Ramos (cell line): ENCODE measurements around the gene LEMD2.
"Not testable (repeated sequence)": the region's sequence is repeated elsewhere in the genome, so short reads cannot be mapped to it uniquely, and the experiment has no call there.

Source experiments
- in situ Hi-C: fragments of 300-500 bp; cut with MboI; formaldehyde crosslinking; loops from one replicate; pipeline ENCODE4 v1.14.3; 2022; ENCODE audit warnings: low sequenced_read_pairs; ENCODE audit not compliant: unreplicated experiment

LEMD2 gene

DNA sequence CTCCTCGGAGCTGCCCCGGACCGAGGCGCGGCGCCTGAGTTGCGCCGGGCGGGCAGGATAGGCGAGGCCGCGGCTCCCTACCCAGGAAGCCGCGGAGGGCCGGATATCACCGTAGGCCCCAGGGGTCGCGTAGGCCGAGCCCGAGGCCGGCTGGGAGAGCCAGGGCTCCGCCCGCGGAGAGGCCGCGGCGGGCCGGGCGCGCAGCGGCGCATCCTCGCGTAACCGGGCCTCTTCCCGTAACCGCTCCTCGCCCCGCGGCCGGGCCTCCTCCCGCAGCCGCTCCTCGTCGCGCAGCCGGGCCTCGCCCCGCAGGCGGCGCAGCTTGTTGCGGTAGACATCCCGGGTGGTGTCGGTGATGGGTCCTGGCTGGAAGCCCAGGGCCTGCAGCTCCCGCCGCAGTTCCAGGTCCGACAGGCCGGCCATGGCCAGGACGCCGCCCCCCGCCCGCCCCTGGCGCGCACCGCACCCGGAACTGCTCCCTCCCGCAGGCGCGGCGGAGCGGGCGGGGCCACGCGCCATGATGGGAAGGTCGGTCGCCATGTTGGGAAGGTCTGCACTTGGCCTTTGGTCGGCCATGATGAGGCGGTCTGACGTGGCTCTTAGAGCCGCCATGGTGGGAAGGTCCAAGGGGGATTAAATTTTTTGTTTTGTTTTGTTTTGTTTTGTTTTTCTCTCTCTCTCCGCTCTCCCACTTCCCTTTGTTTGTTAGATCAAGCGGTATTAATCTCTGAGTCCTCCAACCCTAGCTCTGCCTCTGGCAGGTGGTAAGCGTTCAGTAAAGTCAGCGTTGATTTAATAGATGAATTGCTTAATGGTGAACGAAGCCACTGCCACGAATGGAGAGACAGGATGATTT lies at the start of gene LEMD2:
Gene LEMD2 (minus strand): TSS at position 437 of the 856 bp plus-strand sequence. CDS start 14 bp downstream, at position 423.
- in situ Hi-C loops = no loop called here

DNA sequence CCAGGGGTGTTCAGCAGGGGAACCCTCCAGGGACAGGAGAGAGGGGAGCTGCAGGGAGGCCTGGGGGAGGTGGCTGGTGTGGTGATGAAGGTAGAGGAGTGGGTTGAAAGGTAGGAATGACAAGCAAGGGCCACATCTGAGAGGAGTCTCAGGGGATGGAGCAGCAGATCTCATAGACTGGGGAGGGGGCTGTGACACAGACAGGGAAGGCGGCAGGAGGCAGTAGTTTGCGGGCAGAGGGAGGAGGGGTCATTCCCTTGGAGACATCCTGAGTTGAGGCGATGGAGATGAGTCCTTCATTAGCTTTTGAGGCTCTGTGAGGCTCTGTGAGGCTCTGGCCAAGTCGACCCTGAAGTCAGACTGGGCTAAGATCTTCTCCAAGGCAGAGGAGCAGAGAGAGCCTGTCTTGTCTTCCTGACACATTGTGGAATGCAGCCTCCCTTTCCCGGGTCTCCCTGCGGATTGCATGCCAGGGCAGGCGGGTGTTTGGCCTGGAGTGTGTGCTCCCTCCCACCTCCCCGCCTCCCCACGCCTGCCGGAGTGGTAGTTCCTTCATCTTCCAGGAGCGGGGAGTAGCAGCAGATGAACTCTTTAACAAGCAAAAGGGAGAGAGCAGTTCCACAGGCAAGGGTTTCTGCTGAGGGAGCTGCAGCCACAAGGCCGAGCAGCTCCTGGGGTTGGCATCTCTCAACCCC lies 49.2 kb upstream of the LEMD2 start:
- in situ Hi-C loops = no loop called here

DNA sequence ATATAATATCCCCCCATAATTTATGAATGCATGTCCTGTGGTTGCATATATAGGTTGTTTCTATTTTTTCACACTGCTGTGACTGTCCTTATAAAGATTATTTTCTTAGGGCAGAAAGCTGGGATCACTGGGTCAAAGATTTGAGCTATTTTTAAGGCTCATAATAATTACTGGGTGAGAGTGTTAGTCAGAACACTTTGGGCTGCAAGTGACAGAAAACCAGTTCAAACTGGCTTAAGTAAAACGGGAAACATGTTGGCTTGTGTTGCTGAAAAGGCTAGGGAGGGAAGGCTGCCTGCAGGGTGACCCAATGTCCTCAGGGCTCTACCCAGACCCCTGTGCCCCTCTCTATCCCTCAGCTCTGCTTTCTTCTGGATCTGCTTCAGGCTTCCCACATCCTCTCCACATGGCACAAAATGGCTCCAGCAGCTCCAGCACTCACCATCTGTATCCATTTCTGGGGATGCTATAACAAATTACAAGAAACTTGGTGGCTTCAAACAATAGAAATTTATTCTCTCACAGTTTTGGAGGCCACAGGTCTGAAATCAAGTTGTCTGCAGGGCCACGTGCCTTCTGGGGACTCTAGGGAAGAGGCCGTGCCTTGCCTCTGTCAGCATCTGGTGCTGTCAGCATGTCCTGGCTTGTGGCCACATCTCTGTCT lies 48.0 kb upstream of the LEMD2 start:
- in situ Hi-C loops = no loop called here

DNA sequence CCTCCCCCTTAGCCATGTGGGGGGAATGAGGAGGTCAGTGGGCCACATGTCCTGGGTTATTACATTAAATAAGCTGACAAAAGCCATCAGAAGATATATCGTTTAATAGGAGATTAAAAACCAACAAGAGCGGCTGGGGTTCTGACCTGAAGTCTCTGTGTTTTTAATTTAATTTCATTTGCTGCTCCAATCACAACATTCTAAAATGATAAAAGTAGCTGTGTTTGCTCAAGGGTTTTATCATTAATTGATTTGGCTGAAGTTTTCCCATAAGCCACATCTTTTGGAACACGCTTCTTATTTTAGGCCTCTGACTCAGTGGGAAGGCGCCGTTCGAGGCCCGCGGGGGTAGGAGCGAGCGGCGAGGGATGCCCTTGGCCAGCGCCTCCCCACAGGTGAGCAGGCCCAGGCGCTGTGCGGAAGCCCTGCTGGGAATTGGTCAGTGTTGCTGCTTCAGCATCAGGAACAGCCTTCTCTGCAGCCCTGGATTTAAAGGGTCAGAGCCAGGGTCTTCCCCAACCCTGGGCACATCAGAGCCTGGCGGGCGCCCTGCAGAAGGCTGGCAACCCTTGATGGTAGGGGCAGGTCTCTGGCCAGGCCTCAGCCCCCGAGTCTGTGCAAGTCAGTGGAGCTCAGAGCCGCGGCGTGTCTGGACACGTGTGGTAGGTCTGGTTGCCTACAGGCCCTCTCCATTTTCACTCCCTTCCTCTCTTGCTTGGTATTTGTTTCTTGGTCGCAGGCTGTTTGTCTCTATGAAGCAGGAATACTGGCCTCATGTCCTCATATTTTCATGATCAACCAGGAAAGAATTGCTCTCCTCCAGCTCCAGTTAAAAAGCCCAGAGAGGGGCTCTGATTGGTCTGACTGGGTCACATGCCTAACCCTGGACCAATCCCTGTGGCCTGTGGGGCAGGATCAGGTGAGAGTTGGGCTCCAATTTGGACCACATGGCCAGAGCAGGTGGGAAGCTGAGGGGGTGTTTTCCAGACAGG lies 45.8 kb upstream of the LEMD2 start:
- in situ Hi-C loops = no loop called here

DNA sequence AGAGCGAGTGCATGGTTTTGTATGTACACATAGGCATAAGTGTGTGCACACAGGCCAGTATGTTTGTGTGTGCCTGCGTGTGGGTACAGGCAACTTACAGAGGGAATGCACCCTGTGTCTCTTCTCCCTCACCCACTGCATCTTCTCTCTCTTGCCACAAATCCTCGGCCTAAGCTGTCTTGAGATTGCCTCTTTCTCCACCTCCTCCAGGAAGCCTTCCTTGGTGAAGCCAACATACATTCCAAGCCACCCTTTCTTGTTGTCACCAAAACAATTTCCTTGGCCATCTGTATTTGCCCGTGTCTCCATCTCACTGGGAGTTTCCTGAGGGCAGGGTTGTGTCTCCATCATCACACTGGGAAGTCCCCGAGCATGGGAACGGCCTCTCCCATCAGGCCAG lies 44.7 kb upstream of the LEMD2 start:
- in situ Hi-C loops = no loop called here

DNA sequence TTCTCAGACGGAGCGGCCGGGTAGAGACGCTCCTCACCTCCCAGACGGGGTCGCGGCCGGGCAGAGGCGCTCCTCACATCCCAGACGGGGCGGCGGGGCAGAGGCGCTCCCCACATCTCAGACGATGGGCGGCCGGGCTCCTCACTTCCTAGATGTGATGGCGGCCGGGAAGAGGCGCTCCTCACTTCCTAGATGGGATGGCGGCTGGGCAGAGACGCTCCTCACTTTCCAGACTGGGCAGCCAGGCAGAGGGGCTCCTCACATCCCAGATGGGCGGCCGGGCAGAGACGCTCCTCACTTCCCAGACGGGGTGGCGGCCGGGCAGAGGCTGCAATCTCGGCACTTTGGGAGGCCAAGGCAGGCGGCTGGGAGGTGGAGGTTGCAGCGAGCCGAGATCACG lies 43.9 kb upstream of the LEMD2 start:
- in situ Hi-C loops = not testable (repeated sequence)

DNA sequence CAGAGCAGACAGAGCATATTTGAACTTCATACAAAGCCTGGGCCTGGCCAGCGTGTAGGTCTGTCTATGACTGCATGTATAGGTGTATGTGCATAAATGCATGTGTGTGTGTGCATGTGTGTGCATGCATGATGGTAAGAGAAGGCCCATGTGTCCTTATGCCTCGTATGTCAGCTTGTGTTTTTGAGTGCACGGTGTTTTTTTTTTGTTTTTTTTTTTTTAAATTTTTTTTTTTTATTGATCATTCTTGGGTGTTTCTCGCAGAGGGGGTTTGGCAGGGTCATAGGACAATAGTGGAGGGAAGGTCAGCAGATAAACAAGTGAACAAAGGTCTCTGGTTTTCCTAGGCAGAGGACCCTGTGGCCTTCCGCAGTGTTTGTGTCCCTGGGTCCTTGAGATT lies 42.8 kb upstream of the LEMD2 start:
- in situ Hi-C loops = not testable (repeated sequence)

DNA sequence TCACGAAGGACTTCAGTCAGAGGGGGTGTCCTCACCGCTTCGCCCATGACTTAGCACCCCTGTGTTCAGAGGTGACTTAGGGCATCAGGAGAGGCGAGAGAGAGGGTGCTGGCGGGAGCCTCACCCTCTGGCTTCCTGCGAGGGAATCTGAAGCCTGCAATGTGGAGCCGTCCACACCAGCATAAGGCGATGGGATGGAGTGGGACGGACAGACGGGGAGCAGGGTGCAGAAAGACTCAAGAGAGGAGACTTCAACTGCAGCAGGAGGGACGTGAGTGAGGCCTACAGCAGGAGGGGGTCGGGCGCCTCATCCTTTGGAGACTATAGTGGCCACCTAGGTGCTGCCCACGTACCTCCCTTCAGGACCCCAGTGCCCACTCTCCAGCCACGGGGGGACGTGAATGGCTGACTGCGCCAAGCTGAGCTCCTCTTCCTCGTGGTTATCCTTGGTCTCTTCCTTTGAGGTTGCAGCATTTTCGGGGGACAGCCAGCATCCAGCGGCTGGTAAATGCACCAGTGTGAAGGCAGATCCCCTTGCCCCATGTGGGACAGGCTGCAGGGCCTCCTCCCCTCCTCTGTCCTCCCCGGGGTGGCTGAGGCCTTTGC lies 41.8 kb upstream of the LEMD2 start:
- in situ Hi-C loops = no loop called here

DNA sequence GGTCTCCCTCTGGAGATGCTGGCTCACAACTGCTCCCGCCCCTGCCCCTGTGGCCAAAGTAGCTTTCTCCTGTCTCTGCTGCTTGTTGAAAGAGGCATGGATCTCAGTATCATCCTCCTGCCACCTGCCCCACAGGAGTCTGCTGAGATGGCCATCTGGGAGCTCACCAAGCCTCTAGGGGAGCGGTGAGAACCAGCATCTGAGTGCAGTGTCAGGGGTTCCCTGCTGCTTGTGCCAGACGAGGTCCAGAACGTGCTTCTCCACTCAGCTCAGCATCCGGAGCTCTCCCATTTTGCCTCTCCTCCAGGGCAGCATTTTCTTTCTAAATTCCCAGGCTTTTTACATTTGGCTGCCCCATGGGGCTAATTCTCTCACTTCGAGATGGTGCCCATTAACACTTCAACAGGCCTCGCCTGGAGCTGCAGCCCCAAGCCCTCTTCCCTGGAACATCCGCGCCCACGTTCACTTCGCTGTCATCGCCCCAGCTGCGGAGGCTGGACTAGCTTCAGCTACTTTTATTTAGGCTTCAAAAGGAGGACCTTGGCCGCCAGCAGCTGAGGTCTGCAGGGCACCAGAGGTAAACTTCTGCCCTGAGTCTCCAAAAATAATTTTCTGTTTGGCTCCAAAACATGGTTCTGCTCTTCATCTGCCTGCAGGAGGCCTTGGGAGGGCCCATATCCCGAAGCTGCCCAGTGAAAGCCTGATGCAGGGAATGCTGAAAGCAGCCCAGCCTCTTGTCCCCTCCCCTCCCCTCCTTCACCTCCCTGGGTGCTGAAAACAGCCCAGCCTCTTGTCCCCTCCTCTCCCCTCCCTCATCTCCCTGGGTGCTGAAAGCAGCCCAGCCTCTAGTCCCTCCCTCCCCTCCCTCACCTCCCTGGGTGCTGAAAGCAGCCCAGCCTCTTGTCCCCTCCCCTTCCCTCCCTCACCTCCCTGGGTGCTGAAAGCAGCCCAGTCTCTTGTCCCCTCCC lies 40.1 kb upstream of the LEMD2 start:
- in situ Hi-C loops = no loop called here

DNA sequence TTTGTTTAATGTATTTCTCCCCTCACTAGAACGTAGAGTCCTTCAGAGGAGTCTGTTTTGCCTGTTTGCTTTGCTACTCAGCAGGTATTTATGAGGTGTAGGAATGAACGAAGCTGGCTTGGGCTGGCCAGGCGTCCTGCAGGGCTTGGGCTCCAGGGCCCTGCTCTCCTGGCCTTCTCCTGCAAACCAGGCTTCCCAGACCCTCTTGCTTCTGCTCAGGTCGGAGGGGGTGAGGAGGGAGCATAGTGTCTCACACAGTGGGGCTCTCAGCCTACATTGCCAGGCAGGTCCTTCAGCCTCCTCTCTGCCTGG lies 39.5 kb upstream of the LEMD2 start:
- in situ Hi-C loops = no loop called here

DNA sequence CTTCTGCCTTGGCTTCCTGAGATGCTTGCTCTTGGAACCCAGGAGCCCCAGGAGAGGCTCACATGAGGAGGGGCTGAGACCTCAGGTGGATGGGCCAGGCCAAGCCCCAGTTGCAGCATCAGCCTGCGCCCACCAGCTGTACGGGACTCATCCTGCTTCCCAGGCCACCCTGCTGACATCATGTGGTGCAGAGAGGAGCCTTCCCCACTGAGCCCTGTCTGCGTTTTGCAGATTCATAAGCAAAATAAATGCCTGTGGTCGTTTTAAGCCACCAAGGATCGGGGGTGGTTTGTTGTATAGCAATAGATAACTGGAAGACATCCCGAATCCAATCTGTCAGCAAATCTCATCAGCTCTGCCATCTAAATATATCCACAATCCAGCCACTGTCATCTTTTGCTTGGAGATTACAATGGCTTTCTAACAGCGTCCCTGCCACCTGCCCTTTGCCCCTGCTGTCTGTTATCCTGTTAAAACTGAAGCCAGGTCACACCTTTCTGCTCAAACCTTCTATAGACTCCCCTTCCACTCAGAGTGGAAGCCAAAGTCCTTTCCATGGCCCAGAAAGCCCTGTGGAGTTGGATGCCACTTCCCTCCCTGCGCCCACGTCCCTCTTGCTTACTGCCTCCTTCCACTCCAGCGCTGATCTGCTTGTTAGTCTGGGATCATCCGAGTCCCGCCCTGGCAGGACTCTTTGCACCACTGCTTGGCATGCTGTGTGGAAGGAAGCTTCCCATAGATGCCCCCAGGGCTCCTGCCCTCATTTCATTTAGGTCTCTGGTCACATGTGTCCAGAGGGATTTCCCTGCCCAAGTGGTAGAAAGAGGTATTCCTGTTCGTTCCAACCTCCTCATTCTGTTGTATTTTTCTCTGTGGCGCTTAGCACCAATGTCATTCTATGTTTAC lies 38.9 kb upstream of the LEMD2 start:
- in situ Hi-C loops = no loop called here

DNA sequence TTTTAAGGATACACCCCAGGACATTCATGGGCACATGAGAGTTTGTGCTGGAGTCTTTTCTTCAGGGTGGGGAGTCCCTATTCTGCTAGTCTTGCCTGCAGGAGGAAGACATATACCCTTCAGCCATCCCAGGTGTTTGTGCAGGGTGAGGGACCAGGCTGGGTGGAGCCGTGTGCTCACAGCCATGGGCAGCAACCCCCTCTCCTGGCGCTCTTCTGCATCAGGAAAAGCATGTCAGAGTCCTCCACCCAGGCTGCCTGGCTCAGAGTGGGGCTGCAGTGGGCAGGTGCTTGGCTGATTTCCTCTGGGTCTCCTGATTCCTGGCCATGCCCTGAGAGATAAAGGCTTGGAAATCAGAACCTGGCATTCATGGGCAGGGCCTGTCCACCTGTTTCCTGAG lies 37.6 kb upstream of the LEMD2 start:
- in situ Hi-C loops = no loop called here

DNA sequence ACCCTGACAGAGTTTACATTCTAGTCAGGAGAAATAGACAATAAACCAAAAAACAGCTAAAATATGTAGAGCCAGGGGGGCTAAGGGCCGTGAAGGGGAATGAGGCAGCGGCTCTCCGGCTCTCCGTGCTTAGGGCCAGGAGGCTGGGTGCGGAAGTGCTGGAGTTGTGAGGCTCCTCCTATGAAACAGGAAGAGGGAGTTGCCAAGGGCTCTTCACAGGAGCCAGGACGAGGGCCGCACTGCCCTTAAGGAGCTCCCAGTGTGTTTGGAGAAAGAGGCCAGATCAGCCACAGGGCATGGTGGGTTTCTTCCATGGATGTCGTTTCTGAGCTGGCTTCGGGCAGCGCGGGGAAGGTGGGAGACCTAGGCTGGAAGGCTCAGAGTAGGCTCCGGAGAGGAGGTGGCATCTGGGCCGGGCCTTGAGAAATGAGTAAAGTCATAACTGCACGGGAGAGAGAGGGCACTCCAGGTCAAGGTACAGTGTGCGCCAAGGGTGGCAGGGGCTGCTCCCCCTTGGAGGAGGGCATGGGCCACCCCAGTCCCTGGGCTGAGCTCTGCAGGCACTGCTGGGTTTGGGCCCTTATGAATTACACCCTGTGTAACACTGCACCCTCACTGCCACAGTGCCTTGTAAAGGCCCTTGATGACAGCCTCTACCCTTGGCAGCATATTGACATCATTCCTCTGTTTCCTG lies 35.7 kb upstream of the LEMD2 start:
- in situ Hi-C loops = no loop called here

DNA sequence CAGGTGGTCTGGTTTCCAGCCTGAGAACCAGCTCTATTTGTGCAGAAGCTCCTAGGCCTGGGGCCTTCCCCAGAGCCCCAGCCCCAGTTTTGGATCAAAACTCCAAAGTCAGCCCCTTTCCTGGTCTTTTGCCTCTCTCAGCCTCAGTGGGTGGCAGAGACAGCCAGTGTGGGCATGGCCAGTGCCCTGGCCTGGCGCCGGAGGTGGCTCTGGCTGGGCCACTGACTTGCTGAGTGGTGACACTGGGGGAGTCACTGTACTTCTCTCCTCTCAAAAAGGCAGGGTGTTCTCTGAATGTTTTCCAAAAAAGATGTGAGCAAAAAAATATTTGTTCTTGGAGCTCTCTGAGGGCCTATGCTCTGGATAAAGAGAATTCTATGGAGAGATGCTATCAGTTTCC lies 34.9 kb upstream of the LEMD2 start:
- in situ Hi-C loops = no loop called here

DNA sequence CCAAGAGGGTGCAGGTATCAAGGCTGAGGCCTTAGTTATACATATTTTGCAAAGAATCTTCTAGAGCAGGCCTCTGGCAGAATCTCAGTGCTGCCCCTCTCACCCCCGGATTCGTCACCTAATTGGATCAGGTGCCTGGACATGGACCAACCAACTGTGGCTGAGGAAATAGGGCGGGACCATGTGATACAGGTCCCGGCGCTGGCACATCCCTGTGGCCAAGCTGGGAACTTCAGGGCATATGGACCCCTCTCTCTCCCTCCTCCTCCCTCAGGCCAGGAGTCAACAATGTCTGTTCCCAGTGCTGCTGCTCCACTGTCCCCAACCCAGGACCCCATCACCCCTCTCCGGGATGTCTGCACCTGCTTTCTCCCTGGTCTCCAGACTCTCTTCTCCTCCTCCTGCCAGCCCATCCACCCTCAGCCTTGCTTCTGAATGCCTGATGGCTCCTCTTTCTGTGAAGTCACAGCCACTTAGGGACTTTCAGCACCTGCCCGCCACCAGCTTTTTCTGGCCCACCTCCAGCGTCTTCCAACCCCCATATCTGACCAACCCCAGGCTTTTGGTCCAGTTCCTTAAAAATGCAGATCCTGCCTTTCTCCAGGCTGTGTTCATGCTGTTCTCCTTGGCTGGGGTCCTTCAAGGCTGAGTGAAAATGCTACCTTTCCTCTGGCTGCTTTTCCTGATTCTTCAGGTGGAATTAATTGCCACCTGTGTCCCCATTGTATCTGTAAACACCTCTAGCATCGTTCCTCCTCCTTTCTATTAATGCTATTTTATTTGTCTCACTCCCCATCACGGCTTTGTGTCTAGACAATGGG lies 33.9 kb upstream of the LEMD2 start:
- in situ Hi-C loops = no loop called here

DNA sequence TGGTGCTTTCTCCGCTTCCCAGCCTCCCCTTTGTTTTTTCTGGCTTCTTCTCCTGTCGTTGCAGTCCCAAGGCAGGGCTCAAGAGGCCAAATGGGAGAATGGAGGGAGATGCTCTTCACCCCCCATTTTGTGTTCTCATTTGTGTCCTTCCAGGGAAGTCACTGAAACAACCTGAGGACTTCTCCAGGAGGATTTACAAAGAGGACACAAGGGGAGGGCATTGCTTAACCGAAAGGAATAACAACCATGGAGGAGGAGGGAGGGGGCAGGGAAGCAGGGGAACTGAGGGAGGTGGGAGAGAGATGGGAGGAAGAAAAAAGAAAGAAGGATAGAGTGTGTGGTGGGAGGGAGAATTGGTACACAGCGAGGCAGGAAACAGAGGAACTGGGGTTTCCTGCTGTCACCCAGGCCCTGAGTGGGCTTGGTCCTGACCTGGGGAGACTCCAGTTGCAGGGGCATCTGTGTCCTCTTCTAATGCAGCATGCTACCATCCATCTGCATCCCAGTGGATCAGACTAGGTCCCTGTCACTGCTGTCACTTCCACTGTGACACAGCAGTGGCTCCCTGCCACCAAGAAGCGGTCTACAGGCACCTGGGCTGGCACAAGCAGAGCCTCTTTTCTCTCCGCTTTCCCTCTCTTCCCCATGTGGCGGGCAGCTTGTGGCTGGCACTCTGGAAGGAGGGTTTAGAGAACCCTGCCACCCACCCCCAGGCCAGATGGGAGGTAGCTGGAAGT lies 32.0 kb upstream of the LEMD2 start:
- in situ Hi-C loops = no loop called here
